Keratinocyte (primary cell): ENCODE results near the gene ZBTB5.

Source experiments
- CTCF ChIP-seq, 3 experiments: IDR thresholded peaks in 1 of 3; conservative IDR thresholded peaks in 1 of 3; optimal IDR thresholded peaks in 1 of 3; 2 replicates in 2 of 3; 3 replicates in 1 of 3; pipeline versions ENCODE3 to v1.5.1; 2011; ENCODE audit warnings: low read length in 3 of 3, mild to moderate bottlenecking in 3 of 3, moderate library complexity in 2 of 3, control low read depth in 1 of 3, inconsistent platforms in 1 of 3; ENCODE audit not compliant: insufficient read depth in 2 of 3; ENCODE audit errors: extremely low read depth in 1 of 3
- EZH2 ChIP-seq: IDR thresholded peaks from one replicate; pipeline ENCODE4 v1.6.1; 2012; ENCODE audit warnings: inconsistent platforms, mild to moderate bottlenecking, low read length, moderate library complexity

GRCh38 chr9:37413311-37413710 is 51.9 kb downstream of the ZBTB5 start:
- TF ChIP-seq EZH2: no peak
- no peak for TF ChIP-seq CTCF (optimal IDR thresholded peaks at IDR 0.05 in 1 of 3, IDR thresholded peaks at IDR 0.05 in 1 of 3, conservative IDR thresholded peaks at IDR 0.05 in 1 of 3; ENCODE audit: extremely low read depth in 1 of 3, insufficient read depth in 2 of 3, low read length in 3 of 3)
